SU-DHL-6 (cell line): ENCODE results near the gene FOXD1.

Experiments used
- H2AFZ ChIP-seq: fragments of 200-600 bp; sonication (generic); 2 replicates; pipeline ENCODE4 v1.6.1; 2014; ENCODE audit warnings: low read depth, mild to moderate bottlenecking, moderate library complexity, mixed read lengths, antibody characterized with exemption, low read length; ENCODE audit not compliant: severe bottlenecking
- H3F3A ChIP-seq: fragments of 200-600 bp; shearing (Covaris generic); 2 replicates; pipeline ENCODE4 v1.6.0; 2016; ENCODE audit warnings: antibody characterized with exemption, mild to moderate bottlenecking; ENCODE audit not compliant: insufficient read depth
- H3K27ac ChIP-seq: fragments of 200-600 bp; sonication (generic); 2 replicates; pipeline ENCODE4 v1.5.1; 2016; ENCODE audit warnings: low read depth, mild to moderate bottlenecking, low read length, moderate library complexity, mixed read lengths
- H3K27me3 ChIP-seq: fragments of 200-600 bp; sonication (generic), shearing (Covaris generic); 2 replicates; pipeline ENCODE4 v1.6.0; 2014; ENCODE audit warnings: mild to moderate bottlenecking, low read length
- H3K36me3 ChIP-seq: fragments of 200-600 bp; sonication (generic); 2 replicates; pipeline ENCODE4 v1.6.1; 2014; ENCODE audit warnings: mild to moderate bottlenecking, low read length, mixed read lengths
- H3K4me2 ChIP-seq: fragments of 300-600, 200-600 bp; shearing (Covaris generic), sonication (generic); 2 replicates; pipeline ENCODE4 v1.6.0; 2014; ENCODE audit warnings: low read length, low read depth, mild to moderate bottlenecking; ENCODE audit not compliant: poor library complexity, severe bottlenecking
- H3K4me3 ChIP-seq: fragments of 200-600 bp; sonication (generic); 2 replicates; pipeline ENCODE4 v1.5.1; 2014; ENCODE audit warnings: antibody characterized with exemption, low read length, mild to moderate bottlenecking, mixed read lengths; ENCODE audit not compliant: insufficient read depth, poor library complexity, severe bottlenecking
- H3K79me2 ChIP-seq: fragments of 200-600 bp; sonication (generic); 2 replicates; pipeline ENCODE4 v1.6.1; 2014; ENCODE audit warnings: mild to moderate bottlenecking, low read length, moderate library complexity; ENCODE audit not compliant: insufficient read depth
- H3K9ac ChIP-seq: fragments of 200-600 bp; sonication (generic); 2 replicates; pipeline ENCODE4 v1.7.0; 2014; ENCODE audit warnings: mild to moderate bottlenecking, low read length
- H3K9me2 ChIP-seq: fragments of 200-600 bp; sonication (generic); replicated peaks from 2 replicates; pipeline ENCODE4 v1.6.1; 2014; ENCODE audit warnings: low read length; ENCODE audit not compliant: insufficient read depth
- H3K9me3 ChIP-seq: fragments of 200-600 bp; sonication (generic); 2 replicates; pipeline ENCODE4 v1.6.1; 2014; ENCODE audit warnings: low read length, mixed read lengths; ENCODE audit not compliant: insufficient read depth
- H4K20me1 ChIP-seq: fragments of 200-600 bp; sonication (generic); 2 replicates; pipeline ENCODE4 v1.6.1; 2014; ENCODE audit warnings: low read depth, mild to moderate bottlenecking, antibody characterized with exemption, low read length, moderate library complexity, mixed read lengths
- CTCF ChIP-seq: fragments of 200-600 bp; sonication (generic); IDR thresholded peaks from one replicate; pipeline ENCODE4 v1.5.1; 2017; ENCODE audit warnings: antibody characterized with exemption, mild to moderate bottlenecking, low read length, moderate library complexity; ENCODE audit not compliant: insufficient read depth, poor library complexity, severe bottlenecking
- EZH2phosphoT487 ChIP-seq: fragments of 200-600 bp; sonication (generic), shearing (Covaris generic); conservative IDR thresholded peaks from 2 replicates; pipeline ENCODE4 v1.6.1; 2018; ENCODE audit warnings: mild to moderate bottlenecking, antibody characterized with exemption, low read length, moderate library complexity, mixed read lengths

FOXD1 gene

GRCh38 chr5:73417303-73418034, 31.1 kb downstream of the FOXD1 start:
- Histone ChIP-seq H3K9me3 (no peaks in the 10 kb centered on the region), H2AFZ (no peak overlapping the region), H4K20me1 (no peaks in the 10 kb centered on the region), H3F3A (no peaks in the 10 kb centered on the region), H3K27me3 (no peaks in the 10 kb centered on the region), H3K4me3 (no peak overlapping the region), H3K9me2 (no peaks in the 10 kb centered on the region), H3K36me3 (no peaks in the 10 kb centered on the region), H3K4me2 (no peak overlapping the region), H3K9ac (no peak overlapping the region), H3K27ac (no peak overlapping the region), H3K79me2 (no peaks in the 10 kb centered on the region)
- TF ChIP-seq CTCF (no peak), EZH2phosphoT487 (no peak)

- no peaks in the 10 kb centered on the region for H3K36me3 ChIP-seq
- H4K20me1 ChIP-seq: no peaks in the 10 kb centered on the region
- H3K9me3 ChIP-seq: no peaks in the 10 kb centered on the region
- no peak overlapping the region for H3K4me3 ChIP-seq
- TF ChIP-seq EZH2phosphoT487: no peak
- no peak for TF ChIP-seq CTCF
- no peak overlapping the region for H2AFZ ChIP-seq
- no peaks in the 10 kb centered on the region for H3K79me2 ChIP-seq
- no peak overlapping the region for H3K4me2 ChIP-seq
- no peak overlapping the region for H3K9ac ChIP-seq
- H3K9me2 ChIP-seq: no peaks in the 10 kb centered on the region
- H3K27me3 ChIP-seq: no peaks in the 10 kb centered on the region
- H3K27ac ChIP-seq: no peak overlapping the region
- H3F3A ChIP-seq: no peaks in the 10 kb centered on the region
Measured at GRCh38 chr5:73415617-73416016, 33.0 kb downstream of the FOXD1 start.

- H4K20me1 ChIP-seq: no peaks in the 10 kb centered on the region
- H3K27ac ChIP-seq: no peak overlapping the region
- H3K9me3 ChIP-seq: no peaks in the 10 kb centered on the region
- H3K36me3 ChIP-seq: no peaks in the 10 kb centered on the region
- H3K4me2 ChIP-seq: no peak overlapping the region
- H2AFZ ChIP-seq: no peak overlapping the region
- no peaks in the 10 kb centered on the region for H3K9me2 ChIP-seq
- H3K27me3 ChIP-seq: no peaks in the 10 kb centered on the region
- TF ChIP-seq CTCF (no peak), EZH2phosphoT487 (no peak)
- H3K9ac ChIP-seq: no peak overlapping the region
- no peaks in the 10 kb centered on the region for H3K79me2 ChIP-seq
- H3K4me3 ChIP-seq: no peak overlapping the region
- H3F3A ChIP-seq: no peaks in the 10 kb centered on the region
Measured at GRCh38 chr5:73415171-73415570, 33.4 kb downstream of the FOXD1 start.
